ENCODE results near the gene PCDHGC5. TPM values are rescaled to one million over a fixed set of nuclear protein-coding genes. Genes with fewer than 3 reads are reported as not detected.

PCDHGC5 gene
- total RNA-seq, 1 experiment from 2014 or later = 0.61 TPM

- Mint-ChIP-seq H3K27ac (ENCODE audit: low read depth, unreplicated experiment) (peak overlapping the region; percentile 88), H3K4me3 (ENCODE audit: unreplicated experiment) (peak overlapping the region; percentile 71), H3K36me3 (ENCODE audit: insufficient read depth, unreplicated experiment) (peaks cover 22% of the 10 kb centered on the region), H3K4me1 (ENCODE audit: insufficient read depth, unreplicated experiment) (peaks cover 34% of the 10 kb centered on the region), H3K9me3 (ENCODE audit: unreplicated experiment) (no peaks in the 10 kb centered on the region), H3K27me3 (ENCODE audit: insufficient read depth, unreplicated experiment) (no peaks in the 10 kb centered on the region)
- DNase-seq (ENCODE audit: unreplicated experiment) = no peak
- ChIA-PET CTCF (interaction anchor here (0.7 to 11.5 kb wide), 13 partner anchors 16 to 188 kb away, joined by 3 to 191 read pairs (median 3); partner anchors contain the start of genes PCDHGA10, PCDHGB7, PCDHGC5 and TAF7), POLR2A (interaction anchor here (0.6 to 3.5 kb wide), 9 partner anchors 13 to 52 kb away, joined by 3 to 25 read pairs (median 3); partner anchors contain the start of genes PCDHGC3, PCDHGC4 and PCDHGC5)
- no TSS peak for BruUV-seq (replicated peaks)
- intact Hi-C loops (cut with micrococcal nuclease) = no loop called here
- TF ChIP-seq, protein P1, sequence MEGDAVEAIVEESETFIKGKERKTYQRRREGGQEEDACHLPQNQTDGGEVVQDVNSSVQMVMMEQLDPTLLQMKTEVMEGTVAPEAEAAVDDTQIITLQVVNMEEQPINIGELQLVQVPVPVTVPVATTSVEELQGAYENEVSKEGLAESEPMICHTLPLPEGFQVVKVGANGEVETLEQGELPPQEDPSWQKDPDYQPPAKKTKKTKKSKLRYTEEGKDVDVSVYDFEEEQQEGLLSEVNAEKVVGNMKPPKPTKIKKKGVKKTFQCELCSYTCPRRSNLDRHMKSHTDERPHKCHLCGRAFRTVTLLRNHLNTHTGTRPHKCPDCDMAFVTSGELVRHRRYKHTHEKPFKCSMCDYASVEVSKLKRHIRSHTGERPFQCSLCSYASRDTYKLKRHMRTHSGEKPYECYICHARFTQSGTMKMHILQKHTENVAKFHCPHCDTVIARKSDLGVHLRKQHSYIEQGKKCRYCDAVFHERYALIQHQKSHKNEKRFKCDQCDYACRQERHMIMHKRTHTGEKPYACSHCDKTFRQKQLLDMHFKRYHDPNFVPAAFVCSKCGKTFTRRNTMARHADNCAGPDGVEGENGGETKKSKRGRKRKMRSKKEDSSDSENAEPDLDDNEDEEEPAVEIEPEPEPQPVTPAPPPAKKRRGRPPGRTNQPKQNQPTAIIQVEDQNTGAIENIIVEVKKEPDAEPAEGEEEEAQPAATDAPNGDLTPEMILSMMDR (IDR thresholded peaks at IDR 0.05; ENCODE audit: unreplicated experiment) = no peak
These were observed 19.5 kb downstream of the PCDHGC5 start for GRCh38 chr5:141508440-141508797.

- H3K27ac Mint-ChIP-seq (ENCODE audit: low read depth, unreplicated experiment) = peak overlapping the region; percentile 88
- CTCF ChIA-PET = interaction anchor here (0.6 to 11.5 kb wide), 20 partner anchors 11 to 1083 kb away, joined by 3 to 191 read pairs (median 4); partner anchors contain the start of genes PCDHB14, PCDHGA10, PCDHGB7 and PCDHGC3
- peaks cover 40% of the 10 kb centered on the region for H3K4me1 Mint-ChIP-seq (ENCODE audit: insufficient read depth, unreplicated experiment)
- TF ChIP-seq, protein P1 (IDR thresholded peaks at IDR 0.05; ENCODE audit: unreplicated experiment) = no peak
- no peaks in the 10 kb centered on the region for H3K27me3 Mint-ChIP-seq (ENCODE audit: insufficient read depth, unreplicated experiment)
- DNase-seq (ENCODE audit: unreplicated experiment) = peak; percentile 98
- H3K36me3 Mint-ChIP-seq (ENCODE audit: insufficient read depth, unreplicated experiment) = peaks cover 28% of the 10 kb centered on the region
- H3K4me3 Mint-ChIP-seq (ENCODE audit: unreplicated experiment) = peak overlapping the region; percentile 71
- TSS peak; percentile 17 for BruUV-seq (replicated peaks)
- H3K9me3 Mint-ChIP-seq (ENCODE audit: unreplicated experiment) = no peaks in the 10 kb centered on the region
- intact Hi-C loops (cut with micrococcal nuclease) = loop anchor here (1.0 kb wide), 3 partner anchors 12 to 48 kb away; partner anchors contain the start of gene PCDHGC3
- POLR2A ChIA-PET = interaction anchor here (0.6 to 3.5 kb wide), 12 partner anchors 12 to 96 kb away, joined by 3 to 25 read pairs (median 3); partner anchors contain the start of genes PCDHGA10, PCDHGC3, PCDHGC4 and PCDHGC5
These were observed 20.1 kb downstream of the PCDHGC5 start for GRCh38 chr5:141508798-141509611.

GRCh38 chr5:141510160-141510559, 21.3 kb downstream of the PCDHGC5 start:
- Mint-ChIP-seq H3K4me3 (ENCODE audit: unreplicated experiment) (no peak overlapping the region), H3K4me1 (ENCODE audit: insufficient read depth, unreplicated experiment) (peaks cover 52% of the 10 kb centered on the region), H3K9me3 (ENCODE audit: unreplicated experiment) (no peaks in the 10 kb centered on the region), H3K27me3 (ENCODE audit: insufficient read depth, unreplicated experiment) (no peaks in the 10 kb centered on the region), H3K27ac (ENCODE audit: low read depth, unreplicated experiment) (peak overlapping the region; percentile 88), H3K36me3 (ENCODE audit: insufficient read depth, unreplicated experiment) (peaks cover 39% of the 10 kb centered on the region)
- POLR2A ChIA-PET = interaction anchor here (1.7 to 3.5 kb wide), 3 partner anchors 11 to 34 kb away, joined by 7 to 25 read pairs (median 11); partner anchors contain the start of genes PCDHGC3 and PCDHGC5
- intact Hi-C loops (cut with micrococcal nuclease) = no loop called here
- no TSS peak for BruUV-seq (replicated peaks)
- TF ChIP-seq, protein P1 (IDR thresholded peaks at IDR 0.05; ENCODE audit: unreplicated experiment) = no peak
- DNase-seq (ENCODE audit: unreplicated experiment) = no peak
- CTCF ChIA-PET = interaction anchor here (0.6 to 11.5 kb wide), 11 partner anchors 12 to 287 kb away, joined by 3 to 191 read pairs (median 6); partner anchors contain the start of genes PCDHB14, PCDHGA7, PCDHGC3 and PCDHGC4
